ENCODE results near the gene ITGA11.

Gene ITGA11

GRCh38 chr15:68298336-68298735 lies 133.6 kb downstream of the ITGA11 start:
- TF ChIP-seq POLR2A (IDR thresholded peaks at IDR 0.05; ENCODE audit: low read depth, low read length) = no peak
- TF ChIP-seq TAF1 (IDR thresholded peaks at IDR 0.05; ENCODE audit: borderline replicate concordance, low read depth, low read length) = no peak
- no peak for TF ChIP-seq POLR2AphosphoS5 (IDR thresholded peaks at IDR 0.05; ENCODE audit: low read depth, low read length)
- DNase-seq (ENCODE audit: insufficient read length) (no peak), FAIRE-seq (no peak)

DNA sequence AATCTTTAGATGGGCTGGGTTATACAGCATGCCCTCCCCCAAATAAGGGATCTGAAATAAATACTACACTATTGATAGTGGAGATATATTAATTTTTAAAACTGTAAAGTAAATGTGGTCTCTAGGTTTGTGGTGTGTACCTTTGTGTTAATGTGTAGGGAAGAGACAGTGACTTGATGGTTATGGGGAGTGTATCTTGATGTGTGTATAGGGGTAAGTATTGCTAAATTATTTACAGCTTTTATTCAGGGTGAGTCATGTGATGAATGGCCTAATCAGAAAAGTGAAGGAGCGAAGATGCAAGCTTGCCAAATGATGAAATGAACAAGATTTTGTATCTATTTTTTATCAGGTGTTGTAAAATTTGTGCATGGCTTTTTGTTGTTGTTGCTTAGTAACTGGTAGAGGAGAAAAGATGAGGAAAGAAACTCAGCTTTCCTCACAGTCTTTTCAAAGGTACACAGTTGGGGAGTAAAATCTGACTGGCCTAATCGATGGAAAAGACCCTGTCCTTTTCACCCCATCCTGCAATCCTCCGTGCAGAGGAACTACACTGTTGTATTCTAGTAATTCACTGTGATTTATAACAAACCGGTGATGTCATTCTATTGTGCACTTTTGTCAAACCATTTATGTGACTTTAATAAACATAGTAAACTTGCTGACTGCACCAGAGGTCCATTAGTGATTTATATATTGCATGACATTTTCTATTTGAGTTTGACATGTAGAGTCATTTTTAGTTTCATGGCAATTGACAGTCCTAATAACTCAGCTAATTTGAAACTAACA lies 136.8 kb downstream of the ITGA11 start:
- DNase-seq (ENCODE audit: insufficient read length) = no peak
- FAIRE-seq = no peak
- no peak for TF ChIP-seq TAF1 (IDR thresholded peaks at IDR 0.05; ENCODE audit: borderline replicate concordance, low read depth, low read length)
- TF ChIP-seq POLR2AphosphoS5 (IDR thresholded peaks at IDR 0.05; ENCODE audit: low read depth, low read length) = no peak
- no peak for TF ChIP-seq POLR2A (IDR thresholded peaks at IDR 0.05; ENCODE audit: low read depth, low read length)

DNA sequence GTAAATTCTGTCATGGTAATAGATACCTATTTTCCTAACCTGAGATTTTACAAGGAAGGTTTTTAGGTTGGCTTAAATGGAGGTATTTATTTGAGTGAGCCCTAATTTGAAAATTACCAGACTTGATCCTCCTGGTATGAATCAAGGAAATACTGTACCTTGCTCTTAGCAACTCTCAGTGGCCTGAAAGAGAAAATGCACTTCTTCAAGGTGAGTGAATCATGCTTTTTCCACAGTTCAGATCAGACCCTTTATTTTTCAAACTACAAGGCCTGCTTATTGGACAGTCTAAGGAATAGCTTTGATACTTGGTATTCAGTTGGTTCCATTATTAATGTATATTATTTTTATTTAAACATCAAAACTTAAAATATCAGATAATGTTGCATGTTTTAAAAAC lies 139.0 kb downstream of the ITGA11 start:
- no peak for DNase-seq (ENCODE audit: insufficient read length)
- no peak for FAIRE-seq
- TF ChIP-seq TAF1 (IDR thresholded peaks at IDR 0.05; ENCODE audit: borderline replicate concordance, low read depth, low read length) = no peak
- no peak for TF ChIP-seq POLR2AphosphoS5 (IDR thresholded peaks at IDR 0.05; ENCODE audit: low read depth, low read length)
- TF ChIP-seq POLR2A (IDR thresholded peaks at IDR 0.05; ENCODE audit: low read depth, low read length) = no peak

DNA sequence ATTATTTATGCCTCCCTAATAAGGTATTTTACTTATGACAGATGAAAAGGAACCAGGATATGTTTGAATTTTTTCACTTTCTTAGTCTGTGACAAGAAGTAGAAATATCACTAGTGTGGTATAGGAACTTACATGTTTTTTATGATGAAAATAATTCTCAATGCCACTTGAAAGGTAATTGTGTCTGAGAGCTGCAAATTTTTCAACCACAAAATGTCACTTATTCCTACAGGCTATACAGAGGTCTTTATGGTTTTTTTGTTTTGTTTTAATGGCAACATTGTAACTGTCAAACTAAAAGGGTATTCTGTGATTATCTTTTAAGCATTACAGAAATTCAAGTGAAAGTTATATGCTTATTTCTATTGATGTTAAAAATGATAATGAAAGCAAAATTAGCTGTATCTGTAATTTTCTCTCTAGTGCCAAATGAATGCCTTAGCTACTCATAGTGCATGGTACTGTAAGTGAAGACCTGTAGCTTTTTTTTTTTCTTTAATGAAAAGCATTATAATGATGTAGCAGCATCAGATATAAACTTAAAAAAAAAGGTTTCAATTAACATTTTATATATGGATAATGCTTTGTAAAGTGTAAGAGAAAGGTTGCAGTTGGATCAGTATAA lies 139.7 kb downstream of the ITGA11 start:
- FAIRE-seq = no peak
- TF ChIP-seq POLR2AphosphoS5 (IDR thresholded peaks at IDR 0.05; ENCODE audit: low read depth, low read length) (no peak), POLR2A (IDR thresholded peaks at IDR 0.05; ENCODE audit: low read depth, low read length) (no peak), TAF1 (IDR thresholded peaks at IDR 0.05; ENCODE audit: borderline replicate concordance, low read depth, low read length) (no peak)
- DNase-seq (ENCODE audit: insufficient read length) = no peak

DNA sequence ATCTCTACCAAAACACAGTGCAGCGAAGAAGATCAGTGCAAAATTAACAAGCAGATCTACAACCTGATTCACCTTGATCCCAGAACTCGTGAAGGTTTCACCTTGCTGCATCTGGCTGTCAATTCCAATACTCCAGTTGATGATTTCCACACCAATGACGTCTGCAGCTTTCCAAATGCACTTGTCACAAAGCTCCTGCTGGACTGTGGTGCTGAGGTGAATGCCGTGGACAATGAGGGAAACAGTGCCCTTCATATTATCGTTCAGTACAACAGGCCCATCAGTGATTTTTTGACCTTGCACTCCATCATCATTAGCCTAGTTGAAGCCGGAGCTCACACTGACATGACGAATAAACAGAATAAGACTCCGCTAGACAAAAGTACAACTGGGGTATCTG lies 141.2 kb downstream of the ITGA11 start:
- FAIRE-seq (no peak), DNase-seq (ENCODE audit: insufficient read length) (no peak)
- no peak for TF ChIP-seq TAF1 (IDR thresholded peaks at IDR 0.05; ENCODE audit: borderline replicate concordance, low read depth, low read length)
- no peak for TF ChIP-seq POLR2A (IDR thresholded peaks at IDR 0.05; ENCODE audit: low read depth, low read length)
- TF ChIP-seq POLR2AphosphoS5 (IDR thresholded peaks at IDR 0.05; ENCODE audit: low read depth, low read length) = no peak

DNA sequence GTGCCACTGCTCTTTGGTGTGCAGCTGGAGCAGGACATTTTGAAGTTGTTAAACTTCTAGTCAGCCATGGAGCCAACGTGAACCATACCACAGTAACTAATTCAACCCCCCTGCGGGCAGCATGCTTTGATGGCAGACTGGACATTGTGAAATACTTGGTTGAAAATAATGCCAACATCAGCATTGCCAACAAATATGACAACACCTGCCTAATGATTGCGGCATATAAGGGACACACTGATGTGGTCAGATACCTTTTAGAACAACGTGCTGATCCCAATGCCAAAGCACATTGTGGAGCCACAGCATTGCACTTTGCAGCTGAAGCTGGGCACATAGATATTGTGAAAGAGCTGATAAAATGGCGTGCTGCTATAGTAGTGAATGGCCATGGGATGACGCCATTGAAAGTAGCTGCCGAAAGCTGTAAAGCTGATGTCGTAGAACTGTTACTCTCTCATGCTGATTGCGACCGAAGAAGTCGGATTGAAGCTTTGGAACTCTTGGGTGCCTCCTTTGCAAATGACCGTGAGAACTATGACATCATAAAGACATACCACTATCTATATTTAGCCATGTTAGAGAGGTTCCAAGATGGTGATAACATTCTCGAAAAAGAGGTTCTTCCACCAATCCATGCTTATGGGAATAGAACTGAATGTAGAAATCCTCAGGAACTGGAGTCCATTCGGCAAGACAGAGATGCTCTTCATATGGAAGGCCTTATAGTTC lies 142.2 kb downstream of the ITGA11 start:
- FAIRE-seq = no peak
- TF ChIP-seq POLR2A (IDR thresholded peaks at IDR 0.05; ENCODE audit: low read depth, low read length) = no peak
- TF ChIP-seq POLR2AphosphoS5 (IDR thresholded peaks at IDR 0.05; ENCODE audit: low read depth, low read length) = no peak
- no peak for TF ChIP-seq TAF1 (IDR thresholded peaks at IDR 0.05; ENCODE audit: borderline replicate concordance, low read depth, low read length)
- DNase-seq (ENCODE audit: insufficient read length) = no peak

GRCh38 chr15:68289057-68289456 lies 142.9 kb downstream of the ITGA11 start:
- FAIRE-seq = no peak
- TF ChIP-seq POLR2A (IDR thresholded peaks at IDR 0.05; ENCODE audit: low read depth, low read length) (no peak), TAF1 (IDR thresholded peaks at IDR 0.05; ENCODE audit: borderline replicate concordance, low read depth, low read length) (no peak)

DNA sequence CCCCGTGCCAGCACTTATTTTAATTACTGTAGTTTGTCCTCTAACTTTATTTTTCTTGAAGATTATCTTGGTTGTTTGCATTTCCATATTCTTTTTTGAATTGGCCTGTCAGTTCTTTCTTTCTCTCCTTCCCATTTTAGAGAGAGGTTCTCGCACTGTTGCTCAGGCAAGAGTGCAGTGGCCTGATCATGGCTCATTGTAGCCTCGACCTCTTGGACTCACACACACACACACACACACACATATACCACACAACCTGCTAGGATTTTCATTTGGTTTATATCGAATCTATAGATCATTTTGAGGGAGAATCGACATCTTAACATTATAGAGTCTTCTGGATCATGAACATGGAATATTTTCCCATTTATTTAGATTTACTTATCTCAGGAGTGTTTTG lies 145.7 kb downstream of the ITGA11 start:
- DNase-seq (ENCODE audit: insufficient read length) = no peak
- no peak for FAIRE-seq
- TF ChIP-seq TAF1 (IDR thresholded peaks at IDR 0.05; ENCODE audit: borderline replicate concordance, low read depth, low read length) (no peak), POLR2AphosphoS5 (IDR thresholded peaks at IDR 0.05; ENCODE audit: low read depth, low read length) (no peak), POLR2A (IDR thresholded peaks at IDR 0.05; ENCODE audit: low read depth, low read length) (no peak)

More at GRCh38 chr15:68289057-68289456, 142.9 kb downstream of the ITGA11 start:
- DNase-seq (ENCODE audit: insufficient read length) = no peak

DNA sequence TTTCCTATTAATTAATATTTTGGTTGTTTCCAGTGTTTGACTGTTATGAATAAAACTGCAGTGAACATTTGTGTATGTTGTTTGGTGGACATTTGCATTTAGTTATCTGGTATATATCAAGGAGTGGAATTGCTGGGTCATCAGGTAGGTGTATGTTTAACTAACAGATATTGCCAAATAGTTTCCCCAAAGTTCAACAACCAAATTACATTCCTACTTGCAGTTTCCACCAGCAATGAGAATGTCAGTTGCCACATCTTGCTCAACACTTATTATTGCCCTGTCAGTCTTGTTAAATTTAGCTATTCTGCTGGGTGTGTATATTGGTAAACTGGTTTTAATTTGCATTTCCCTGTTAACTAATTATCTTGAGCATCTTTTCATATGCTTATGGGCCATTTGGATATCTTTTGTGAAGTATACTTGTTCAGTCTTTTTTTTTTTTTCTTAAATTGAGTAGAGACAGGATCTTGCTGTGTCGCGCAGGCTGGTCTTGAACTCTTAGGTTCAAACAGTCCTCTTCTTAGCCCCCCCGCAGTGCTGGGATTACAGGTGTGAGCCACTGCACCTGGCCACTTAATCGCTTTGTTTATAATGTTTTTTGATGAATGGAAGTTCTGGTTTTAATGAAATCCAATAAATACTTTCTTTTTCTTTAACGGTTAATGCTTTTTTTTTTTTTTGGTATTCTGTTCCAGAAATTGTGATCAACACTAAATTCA lies 146.5 kb downstream of the ITGA11 start:
- TF ChIP-seq TAF1 (IDR thresholded peaks at IDR 0.05; ENCODE audit: borderline replicate concordance, low read depth, low read length) = no peak
- no peak for TF ChIP-seq POLR2A (IDR thresholded peaks at IDR 0.05; ENCODE audit: low read depth, low read length)
- no peak for TF ChIP-seq POLR2AphosphoS5 (IDR thresholded peaks at IDR 0.05; ENCODE audit: low read depth, low read length)
- no peak for DNase-seq (ENCODE audit: insufficient read length)
- FAIRE-seq = no peak

GRCh38 chr15:68284616-68285258 lies 147.2 kb downstream of the ITGA11 start:
- FAIRE-seq (no peak), DNase-seq (ENCODE audit: insufficient read length) (no peak)
- TF ChIP-seq POLR2AphosphoS5 (IDR thresholded peaks at IDR 0.05; ENCODE audit: low read depth, low read length) (no peak), POLR2A (IDR thresholded peaks at IDR 0.05; ENCODE audit: low read depth, low read length) (no peak), TAF1 (IDR thresholded peaks at IDR 0.05; ENCODE audit: borderline replicate concordance, low read depth, low read length) (no peak)

GRCh38 chr15:68283401-68283800 lies 148.6 kb downstream of the ITGA11 start:
- FAIRE-seq = no peak
- TF ChIP-seq POLR2A (IDR thresholded peaks at IDR 0.05; ENCODE audit: low read depth, low read length) (no peak), POLR2AphosphoS5 (IDR thresholded peaks at IDR 0.05; ENCODE audit: low read depth, low read length) (no peak), TAF1 (IDR thresholded peaks at IDR 0.05; ENCODE audit: borderline replicate concordance, low read depth, low read length) (no peak)
- no peak for DNase-seq (ENCODE audit: insufficient read length)

All from GM12892 (cell line).